ENCODE data around the gene FKBP1A.
"Not testable (repeated sequence)": the region's sequence is repeated elsewhere in the genome, so short reads cannot be mapped to it uniquely, and the experiment has no call there.

The FKBP1A gene

DNA sequence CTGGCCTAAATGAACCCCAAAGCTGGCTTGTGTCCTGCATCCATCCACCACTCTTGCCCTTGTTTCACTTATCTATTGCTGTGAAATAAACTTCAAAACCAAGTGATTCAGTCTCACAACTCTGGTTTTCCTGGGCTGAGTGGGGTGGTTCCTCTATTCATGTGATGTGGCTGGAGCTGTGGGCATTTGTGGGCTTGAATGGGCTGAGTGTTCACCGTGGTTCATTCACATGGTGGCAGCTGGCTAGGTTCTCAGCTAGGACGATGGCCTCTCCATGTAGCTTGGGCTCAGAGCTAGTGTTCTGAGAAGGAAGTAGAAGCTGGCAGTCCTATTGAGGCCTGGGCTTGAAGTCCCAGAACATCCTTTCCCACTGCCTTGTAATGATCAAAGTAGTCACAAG, 30.4 kb downstream of the FKBP1A start:
- no peak for DNase-seq

DNA sequence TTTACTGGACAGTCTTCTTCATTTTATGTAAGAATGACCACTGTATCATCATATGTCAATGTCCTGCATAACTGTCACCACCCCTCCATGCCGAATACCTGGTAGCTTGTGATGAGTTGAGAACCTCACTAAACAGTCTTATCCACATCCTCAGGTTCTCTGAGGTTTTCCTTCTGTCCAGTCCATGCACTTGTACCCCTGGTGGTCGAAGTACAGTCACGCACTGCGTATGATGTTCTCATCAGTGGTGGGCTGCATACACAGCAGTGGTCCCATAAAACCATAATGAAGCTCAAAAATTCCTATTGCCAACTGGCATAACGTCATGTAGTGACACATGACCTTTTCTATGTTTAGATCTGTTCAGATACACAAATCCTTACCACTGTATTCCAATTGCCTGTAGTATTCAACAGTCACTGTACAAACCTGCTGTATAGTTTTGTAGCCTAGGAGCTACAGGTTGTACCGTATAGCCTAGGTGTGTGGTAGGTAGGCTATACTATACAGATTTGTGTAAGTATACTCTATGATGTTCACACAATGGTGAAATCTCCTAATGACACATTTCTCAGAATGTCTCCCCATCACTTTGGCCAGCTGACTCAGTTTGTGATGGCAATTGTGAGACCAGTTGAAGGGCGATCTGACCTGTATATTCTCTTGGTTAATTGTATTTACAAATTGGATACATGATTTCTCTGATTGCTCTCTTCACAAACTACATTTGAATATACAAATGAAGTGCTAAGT, 32.6 kb downstream of the FKBP1A start:
- DNase-seq = no peak

DNA sequence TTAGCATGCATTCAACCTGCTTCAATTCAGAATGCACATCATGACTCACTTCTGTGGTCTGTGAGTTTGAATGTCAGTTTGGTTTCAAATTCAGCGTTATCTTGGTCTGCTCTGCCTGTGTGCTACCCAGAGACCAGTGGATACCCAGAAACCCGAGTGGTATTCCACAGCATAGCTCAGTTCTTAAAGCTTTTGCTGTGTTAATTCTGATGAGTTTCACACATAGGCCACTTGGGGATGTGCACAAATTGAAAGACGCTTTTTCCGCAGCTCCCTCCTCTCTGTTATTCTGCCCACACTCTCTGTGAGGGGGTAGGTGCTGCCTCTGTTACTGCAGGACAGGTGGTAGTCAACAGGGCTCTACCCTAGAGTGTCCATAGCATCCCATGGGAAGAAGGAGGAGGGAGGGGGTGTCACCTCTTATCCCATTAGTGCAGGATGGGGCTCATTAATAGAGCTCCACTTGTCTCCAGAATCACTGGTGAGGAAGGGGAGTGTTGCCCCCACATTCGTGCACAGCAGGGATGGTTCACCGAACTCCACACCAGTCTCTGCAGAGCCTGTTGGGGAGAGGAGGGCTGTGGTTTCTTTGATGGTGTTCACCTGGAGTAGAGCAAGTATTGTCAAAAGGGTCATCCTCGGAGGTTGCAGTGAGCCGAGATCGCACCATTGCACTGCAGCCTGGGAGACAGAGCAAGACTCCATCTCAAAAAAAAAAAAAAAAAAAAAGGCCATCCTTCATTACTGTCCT, 34.8 kb downstream of the FKBP1A start:
- peak; percentile 16 for DNase-seq

DNA sequence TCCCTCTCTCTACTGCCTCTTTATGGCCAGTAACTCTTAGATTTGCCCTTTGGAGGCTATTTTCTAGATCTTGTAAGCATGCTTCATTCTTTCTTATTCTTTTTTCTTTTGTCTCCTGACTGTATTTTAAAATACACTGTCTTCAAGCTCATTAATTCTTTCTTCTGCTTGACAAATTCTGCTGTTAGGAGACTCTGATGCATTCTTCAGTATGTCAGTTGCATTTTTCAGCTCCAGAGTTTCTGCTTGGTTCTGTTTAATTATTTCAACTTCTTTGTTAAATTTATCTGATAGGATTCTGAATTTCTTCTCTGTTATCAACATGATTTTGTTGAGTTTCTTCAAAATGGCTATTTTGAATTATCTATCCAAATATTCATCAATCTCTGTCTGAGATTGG, 38.9 kb downstream of the FKBP1A start:
- DNase-seq = no peak

DNA sequence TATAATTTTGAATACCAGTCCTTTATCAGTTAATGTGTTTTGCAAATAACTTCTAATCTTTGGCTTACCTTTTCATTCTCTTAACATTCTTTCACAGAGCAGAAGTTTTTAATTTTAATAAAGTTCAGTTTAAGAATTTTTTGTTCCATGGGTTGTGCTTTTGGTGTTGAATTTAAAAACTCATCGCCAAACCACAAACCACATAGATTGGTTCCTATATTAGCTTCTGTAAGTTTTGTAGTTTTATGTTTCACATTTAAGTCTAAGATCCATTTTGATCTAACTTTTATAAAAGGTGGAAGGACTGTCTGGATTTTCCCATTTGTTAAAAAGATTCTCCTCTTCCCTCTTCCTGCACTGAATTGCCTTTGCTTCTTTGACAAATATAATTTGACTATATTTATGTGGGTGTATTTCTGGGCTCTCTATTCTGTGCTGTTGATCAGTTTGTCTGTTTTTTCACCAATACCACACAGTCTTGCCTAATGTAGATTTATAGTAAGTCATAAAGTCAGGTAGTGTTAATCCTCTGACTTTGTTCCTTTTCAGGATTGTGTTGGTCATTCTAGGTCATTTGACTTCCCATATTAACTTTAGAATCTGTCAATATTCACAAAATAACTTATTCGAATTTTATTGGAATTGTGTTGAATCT, 46.4 kb downstream of the FKBP1A start:
- DNase-seq = no peak

DNA sequence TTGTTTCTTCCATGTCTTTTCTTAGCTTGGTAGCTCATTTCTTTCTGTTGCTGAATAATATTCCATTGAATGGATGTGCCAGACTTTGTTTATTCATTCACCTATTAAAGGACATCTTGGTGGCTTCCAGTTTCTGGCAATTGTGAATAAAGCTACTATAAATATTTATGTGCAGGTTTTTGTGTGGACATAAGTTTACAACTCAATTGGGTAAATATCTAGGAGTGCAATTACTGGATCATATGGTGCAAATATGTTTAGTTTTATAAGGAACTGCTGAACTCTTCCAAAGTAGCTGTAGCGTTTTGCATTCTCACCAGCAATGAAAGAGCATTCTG, 47.1 kb downstream of the FKBP1A start:
- DNase-seq = no peak

DNA sequence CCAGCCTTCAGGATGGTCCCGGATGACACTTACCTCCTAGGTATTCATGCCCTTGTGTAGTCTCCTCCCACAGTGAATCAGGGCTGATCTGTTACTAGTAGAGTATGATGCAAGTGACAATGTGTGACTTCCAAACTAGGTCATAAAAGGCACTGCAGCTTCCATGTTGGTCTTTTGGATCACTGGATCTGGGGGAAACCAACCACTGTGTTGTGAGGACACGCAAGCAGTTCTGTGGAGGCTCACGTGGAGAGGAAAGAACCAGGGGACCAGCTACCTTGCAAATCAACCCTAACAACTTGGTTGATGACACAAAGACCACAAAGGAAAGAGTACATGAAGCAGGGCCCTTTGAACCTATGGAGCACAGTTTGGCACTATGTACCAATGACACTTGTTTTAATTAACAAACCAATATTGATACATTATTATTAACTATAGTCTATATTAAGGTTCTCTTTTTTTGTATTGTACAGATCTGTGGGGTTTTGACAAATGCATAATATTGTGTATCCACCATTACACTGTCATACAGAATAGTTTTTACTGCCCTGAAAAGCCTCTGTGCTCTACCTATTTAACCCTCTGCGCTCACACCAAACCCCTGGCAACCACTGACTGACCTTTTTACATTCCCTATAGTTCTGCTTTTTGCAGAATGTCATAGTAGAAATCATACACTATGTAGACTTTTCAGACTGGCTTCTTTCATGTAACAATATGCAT, 47.7 kb downstream of the FKBP1A start:
- no peak for DNase-seq

DNA sequence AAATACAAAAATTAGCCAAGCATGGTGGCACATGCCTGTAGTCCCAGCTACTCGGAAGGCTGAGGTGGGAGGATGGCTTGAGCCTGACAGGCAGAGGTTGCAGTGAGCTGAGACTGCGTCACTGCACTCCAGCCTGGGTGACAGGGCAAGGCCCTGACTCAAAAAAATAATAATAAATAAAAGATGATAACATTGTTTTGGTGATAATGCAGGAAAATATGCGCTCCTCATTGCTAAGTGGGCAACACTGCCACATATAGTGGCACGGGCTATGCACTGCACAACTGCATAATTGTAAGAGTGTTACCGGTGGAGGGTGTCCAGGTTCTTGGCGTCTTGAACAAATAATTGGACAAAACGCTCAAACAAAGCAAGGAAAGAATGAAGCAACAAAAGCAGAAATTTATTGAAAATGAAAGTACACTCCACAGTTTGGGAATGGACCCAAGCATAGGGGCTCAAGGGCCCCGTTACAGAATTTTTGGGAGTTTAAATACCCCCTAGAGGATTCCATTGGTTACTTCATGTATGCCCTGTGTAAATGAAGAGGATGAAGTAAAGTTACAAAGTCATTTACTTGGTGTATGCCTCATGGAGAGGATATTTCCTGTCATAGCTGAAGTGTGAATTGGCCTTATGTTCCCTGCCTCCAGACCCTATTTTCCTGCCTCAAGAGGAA, 49.3 kb downstream of the FKBP1A start:
- not testable (repeated sequence) for DNase-seq

DNA sequence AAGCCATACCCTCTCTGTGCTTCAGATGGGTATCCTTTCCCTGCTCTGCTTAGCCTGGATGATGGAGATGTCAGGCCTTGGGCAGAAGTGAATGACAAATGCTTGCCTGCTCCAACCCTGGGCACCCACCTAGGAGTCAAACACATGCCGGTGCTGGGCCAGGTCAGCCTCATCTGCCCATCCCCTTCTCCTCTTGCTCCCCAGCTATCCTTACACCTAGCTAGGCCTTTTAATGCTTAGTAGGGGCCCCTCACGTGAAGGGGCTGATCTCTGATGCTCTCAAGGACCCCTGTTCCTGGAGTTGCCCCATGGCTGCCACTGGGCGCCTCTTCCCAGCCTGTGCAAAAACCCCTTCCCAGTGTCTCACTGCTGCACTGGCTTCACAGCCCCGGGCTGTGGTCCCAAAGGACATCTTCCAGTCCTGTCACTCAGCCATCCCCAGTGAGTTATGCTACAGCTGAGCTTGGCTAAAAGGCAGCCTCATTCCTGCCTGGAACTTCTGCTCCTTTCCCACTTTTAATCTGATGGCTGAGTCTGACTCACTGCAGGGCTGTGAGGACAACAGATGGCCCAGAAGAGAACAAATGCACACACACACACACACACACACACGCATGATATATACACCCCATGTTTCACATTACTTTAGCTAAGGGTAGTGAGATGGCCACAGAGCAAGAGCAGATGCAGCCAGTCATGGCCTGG, 51.1 kb downstream of the FKBP1A start:
- DNase-seq = no peak

DNA sequence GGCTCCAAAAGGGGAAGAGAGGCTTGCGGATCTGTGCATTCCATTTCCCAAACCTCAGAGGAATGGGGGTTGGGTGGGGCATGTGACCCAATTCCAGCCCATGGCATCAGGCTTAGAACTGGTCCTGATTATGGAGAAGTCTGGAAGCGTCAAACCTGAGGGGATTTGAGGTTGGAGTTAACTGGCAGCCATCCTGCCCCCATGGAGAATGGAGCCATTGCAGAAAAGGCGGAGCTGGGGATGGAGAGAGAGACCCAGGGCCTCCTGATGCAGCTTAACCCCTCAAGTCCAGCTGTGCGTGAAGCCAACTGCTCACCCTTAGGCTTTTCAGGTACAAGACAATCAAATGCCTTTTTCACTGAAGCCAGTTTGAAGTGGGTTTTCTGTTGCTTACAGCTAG, 54.1 kb downstream of the FKBP1A start:
- DNase-seq = no peak

DNA sequence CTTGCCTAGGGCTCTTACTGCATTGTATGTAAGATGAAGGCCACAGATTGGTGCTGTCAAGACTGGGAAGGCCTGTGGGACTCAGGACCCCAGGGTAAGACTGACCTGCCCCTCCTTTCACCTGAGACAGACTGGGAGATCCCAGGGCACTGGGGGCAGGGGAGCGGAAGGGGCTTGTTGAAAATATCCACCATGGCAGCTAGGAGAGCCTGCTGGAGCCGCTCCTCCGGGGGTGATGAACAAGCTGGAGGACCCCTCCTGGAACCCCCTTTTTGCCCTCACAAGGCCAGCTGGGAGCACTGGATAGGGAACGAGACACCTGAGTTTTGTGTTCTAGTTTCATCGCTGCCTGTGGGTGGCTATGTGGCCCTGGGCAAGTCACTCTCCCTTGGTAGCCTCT, 54.8 kb downstream of the FKBP1A start:
- no peak for DNase-seq

DNA sequence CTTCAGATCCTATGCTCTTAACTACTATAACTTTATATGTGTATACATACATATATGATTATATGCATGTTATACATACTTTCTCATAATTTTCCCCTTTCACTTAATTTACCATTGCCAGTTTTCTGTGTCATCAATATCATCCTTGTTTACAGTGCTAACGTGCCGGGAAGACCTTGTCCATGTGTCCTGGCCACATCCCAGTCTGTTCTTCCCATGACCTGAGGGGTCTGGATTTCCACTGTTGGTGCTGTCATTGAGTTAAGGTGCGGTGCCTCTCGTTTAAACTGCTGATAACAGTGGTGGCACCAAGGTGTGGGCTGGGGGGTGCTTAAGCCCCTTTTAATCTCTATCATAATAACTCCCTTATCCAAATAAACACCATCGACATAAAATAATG, 55.4 kb downstream of the FKBP1A start:
- DNase-seq = no peak

DNA sequence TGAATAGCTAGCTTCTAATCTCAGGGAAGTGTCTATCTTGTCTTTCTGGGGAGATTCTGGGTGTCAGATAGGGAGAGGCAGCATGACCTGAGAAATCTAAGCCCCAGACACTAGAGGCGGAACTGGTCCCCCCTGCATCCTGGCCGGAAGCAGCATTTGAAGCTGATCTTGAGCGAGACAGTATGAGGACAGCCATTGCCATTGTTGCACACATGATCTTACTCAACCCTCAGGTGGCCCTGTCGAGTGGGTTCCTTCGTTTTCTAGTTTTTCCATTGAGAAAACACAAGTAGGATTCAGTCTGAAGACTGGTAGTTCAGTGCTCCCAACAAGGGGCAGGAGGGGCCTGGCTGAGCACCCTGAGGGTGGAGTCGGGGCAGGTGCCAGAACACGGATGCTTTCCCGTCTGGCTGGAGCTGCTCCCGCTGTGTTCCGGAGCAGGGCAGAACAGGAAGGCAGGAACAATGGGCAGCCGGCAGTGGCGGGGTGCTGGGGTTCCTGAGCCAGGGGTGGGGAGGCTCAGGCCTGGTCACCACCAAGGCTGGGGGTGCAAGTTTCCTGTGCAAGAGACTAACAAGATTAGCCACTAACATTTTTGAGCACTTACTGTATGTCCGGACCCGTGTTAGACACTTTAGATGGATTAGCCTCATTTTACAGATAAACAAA, 56.0 kb downstream of the FKBP1A start:
- peak; percentile 34 for DNase-seq

DNA sequence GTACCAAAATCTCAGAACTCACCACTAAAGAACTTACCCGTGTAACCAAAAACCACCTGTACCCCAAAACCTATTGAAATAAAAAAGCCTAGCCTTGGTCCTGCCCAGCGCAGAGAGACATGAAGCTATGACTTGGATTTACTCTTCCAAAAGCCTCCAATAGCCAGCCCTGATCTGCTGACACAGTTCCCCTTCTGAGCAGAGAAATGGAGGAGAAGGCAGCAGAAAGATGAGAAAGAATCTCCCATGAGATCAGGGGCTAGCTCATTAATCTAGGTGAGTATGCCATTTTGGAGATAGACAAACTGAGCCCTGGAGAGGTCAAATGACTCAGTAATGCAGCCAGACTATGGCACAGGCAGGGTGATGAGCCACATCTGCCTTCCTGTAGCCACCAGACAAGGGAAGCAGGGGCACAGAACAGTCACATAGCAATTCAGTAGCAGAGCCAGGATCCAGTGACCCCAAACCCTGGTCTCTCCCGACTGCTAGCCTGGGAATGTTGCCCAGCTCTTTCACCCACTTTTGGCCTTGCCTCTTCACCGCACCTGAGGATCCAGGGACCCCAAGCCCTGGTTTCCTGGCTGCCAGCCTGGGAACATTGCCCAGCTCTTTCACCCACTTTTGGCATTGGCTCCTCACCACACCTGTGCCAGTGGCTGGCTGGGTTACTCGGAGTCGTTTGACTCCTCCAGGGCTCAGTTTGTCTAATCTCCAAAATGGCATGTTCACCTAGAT, 56.7 kb downstream of the FKBP1A start:
- no peak for DNase-seq

DNA sequence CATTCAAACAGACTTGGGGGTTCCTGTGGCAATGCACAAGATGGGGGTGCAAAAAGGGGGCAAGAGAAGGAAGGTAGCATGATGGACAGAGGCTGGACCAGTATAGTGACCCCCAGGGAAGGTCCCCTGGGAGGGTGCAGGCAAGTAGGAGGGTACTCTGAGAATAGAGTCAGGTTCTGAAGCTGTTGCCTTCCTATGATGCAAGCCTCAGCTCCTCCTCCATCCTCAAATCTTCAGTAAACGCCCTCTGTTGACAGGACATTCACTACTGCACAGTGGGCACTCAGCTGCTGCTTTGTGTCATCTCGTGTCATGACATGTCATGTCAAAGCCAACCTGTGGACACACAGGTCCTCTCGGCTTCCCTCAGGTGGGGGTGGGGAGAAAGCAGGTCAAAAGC, 58.1 kb downstream of the FKBP1A start:
- DNase-seq = no peak

DNA sequence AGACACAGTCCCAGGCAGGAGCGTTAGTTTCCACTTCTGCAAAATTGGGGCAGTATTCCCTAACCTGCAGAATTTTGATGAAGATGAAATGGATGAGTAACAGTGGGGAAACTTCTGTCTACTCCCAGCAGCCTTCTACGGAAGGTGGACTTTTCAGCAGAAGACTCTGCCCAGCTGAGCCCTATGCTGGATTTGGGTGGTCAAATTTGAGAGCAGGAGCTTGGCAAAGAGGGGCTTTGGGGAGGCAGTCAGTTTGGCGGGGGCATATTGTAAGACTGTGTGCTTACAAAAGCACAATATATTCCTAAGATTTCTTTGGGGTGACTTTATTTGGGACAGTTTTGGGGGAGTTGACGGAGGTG, 58.5 kb downstream of the FKBP1A start:
- DNase-seq = no peak

DNA sequence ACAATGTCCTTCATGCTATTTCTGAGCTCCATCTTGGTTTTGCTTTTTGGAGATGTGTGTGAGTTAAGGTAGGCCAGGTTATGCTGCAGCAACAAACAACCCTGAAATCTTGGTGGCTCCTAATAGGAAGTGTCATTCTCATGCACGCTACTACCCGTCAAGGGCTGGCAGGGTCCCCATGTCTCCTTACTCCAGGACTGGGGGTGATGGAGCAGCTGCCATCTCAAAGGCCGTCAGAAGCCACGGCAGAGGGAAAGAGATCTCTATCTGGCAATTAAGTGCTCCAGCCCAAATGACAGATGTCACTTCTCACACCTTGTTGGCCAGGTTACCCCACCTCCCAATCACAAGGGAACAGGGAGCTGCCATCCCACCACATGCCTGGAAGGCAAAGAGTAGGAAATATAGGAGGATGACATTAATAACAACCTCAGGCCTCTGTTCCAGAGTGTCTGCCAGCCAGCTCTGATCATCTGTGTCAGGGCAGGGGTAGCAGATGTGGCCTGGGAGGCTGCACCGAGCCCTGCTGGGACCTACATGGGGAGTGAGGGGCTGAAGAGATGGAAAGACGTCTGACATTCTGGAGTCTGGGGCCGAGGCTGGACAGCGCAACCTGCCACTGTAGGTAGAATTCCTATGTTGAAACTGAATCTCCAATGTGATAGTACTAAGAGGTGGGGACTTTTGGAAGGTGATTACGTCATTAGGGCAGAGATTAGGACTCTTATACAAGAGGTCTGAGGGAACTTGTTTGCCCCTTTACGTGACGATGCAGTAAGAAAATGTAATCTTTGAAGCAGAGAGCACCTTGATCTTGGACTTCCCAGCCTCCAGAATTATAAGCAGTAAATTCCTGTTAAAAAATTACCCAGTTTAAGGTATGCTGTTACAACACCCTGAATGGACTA, 59.1 kb downstream of the FKBP1A start:
- DNase-seq = no peak

DNA sequence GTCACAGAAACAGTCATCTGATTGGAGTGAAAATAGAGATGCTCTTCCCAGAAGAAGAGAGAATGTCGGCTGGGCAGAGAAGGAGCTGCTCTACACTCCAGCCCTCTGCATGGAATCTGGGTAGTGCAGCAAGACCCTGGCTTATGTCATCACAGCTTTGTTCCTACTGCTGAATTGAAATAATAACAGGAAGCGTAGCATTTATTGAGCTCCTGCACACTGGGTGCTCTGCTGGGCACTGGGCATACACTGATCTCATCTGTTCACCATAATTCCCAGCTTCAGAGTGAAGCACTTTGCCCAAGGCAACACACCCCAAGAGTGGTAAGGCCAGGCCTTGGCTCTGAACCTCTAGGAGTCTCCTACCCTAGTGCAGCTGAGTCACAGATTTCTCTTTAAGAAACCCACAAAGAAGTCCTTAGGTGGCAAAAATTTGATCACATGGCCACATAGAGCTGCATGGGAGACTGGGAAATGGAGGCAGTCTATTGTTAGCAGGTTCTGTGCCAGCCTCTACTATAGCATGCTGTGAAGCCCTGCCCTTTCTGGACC, 60.0 kb downstream of the FKBP1A start:
- DNase-seq = no peak

DNA sequence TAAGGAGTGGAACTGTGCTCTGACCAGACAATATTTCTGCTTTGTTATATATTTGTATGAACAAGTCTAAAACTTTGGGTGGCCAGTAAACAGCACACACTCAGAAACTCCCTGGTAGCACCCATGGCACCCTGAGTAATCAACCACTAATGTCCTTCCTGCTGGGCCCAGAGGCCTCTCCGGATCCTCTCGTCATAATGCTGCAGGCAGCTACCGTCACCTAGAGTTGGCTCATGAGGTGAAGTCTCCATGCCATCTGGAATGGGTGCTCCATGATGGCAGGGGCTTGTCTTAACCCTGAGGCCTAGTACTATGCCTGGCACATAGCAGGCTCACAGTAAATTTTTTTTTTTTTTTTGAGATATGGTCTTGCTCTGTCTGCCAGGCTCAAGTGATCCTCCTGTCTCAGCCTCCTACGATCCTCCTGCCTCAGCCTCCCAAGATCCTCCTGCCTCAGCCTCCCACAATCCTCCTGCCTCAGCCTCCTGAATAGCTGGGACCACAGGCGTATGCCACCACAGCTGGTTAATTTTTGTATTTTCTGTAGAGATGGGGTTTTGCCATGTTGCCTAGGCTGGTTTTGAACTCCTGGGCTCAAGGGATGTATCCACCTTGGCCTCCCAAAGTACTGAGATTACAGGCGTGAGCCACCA, 60.9 kb downstream of the FKBP1A start:
- no peak for DNase-seq

All from CD4-positive, alpha-beta T cell treated with Interleukin-6 for 4 hours (primary cell).